Measurements from ENCODE around the gene ATP5IF1.
A peak's percentile ranks its signal among the peaks of the same experiment; 100 is the strongest.

Gene ATP5IF1

DNA sequence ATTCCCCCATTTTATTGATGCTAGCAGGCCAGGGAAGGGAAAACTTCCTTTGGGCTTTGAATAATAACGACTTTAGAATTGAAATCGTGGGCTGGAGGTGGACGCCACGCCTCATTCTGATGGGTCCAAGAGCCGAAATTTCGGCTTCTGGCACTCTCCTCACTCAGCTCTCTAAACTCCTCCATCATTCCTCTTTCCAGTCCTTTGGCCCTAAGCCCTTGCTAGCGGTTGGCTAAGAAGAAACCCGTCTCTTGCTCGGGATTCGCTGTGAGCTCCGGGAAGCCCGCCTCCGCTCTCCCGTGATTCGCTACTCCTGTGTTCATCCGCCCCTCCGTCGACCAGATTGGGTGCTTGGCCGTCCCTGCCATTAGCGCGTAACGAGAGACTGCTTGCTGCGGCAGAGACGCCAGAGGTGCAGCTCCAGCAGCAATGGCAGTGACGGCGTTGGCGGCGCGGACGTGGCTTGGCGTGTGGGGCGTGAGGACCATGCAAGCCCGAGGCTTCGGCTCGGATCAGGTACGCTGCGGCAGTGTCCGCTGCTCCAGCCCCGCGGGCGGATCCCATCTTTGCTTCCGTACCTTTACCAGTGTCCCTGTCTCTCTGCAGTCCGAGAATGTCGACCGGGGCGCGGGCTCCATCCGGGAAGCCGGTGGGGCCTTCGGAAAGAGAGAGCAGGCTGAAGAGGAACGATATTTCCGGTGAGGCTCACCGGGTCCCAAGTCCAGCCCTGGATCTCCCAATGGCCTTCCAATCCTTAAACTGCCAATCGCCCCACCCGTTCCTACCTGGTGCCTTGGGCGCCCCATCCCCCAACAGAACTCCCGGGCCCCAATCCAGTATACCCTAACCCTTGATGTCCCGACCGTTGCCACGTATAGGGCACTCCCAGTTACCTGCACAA lies at the start of gene ATP5IF1:
TSS of gene ATP5IF1 (plus strand) at position 370 of the 901 bp plus-strand sequence. CDS start at position 430, 60 bp downstream.
- peak; percentile 76 for DNase-seq (ENCODE audit: low read depth)

DNA sequence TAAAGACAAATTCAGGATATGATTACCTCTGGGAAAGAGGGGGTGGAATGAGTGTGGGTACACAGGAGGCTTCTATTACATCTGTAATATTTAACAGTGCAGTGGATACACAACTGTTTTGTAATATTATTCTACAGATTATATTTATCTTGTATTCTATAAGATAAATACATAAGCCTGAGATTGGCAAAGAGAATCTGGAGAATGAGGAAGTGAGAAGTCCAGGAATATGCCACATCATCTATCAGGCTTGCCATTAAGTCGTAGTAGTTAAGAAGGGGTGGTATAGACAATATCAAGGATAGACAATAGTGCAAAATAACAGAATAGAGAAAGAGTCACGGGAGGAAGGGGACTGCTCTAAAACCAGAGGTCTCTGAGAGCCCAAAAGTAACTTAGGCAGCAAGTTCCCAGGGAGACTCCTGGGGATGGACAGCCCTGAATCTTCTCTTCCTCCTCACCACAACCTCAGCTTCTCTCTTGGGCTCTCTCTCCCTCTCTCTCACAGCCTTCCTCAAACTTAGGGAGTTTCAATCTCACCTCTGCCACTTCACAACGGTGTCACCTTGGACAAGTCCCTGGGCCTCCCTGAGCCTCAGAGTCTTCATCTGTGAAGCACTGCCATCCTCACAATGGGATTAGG lies 45.5 kb upstream of the ATP5IF1 start:
- DNase-seq (ENCODE audit: low read depth): no peak

DNA sequence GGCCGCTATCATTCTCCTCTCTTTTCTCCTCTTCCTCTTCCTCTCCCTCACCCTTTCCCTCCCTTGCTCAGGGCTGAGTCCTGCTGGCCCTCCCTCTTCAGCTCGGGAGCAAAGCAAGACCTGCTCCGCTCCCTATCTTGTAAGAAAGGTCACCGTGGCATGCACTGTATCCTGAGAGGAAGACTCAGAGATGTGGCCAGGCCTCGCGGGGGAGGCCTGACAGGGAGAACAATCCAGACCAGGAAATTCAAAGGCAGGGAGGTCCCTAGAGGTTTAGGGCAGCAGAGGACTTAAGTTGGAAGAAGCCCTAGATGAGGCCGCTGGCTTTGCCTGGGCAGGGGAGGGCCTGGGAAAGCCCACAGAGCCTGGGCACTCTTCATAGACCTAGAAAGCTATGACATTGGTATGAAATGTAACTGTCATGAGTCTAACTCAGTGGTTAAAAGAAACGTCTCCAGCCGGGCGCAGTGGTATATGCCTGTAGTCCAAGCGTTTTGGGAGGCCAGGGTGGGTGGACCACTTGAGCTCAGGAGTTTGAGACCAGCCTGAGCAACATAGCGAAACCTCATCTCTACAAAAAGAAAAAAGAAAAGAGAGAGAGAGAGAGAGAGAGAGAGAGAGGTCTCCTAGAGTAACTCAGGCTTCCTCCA lies 44.8 kb upstream of the ATP5IF1 start:
- no peak for DNase-seq (ENCODE audit: low read depth)

GRCh38 chr1:28193701-28194161 lies 42.2 kb upstream of the ATP5IF1 start:
- no peak for DNase-seq (ENCODE audit: low read depth)

- no peak for DNase-seq (ENCODE audit: low read depth)
Observed at GRCh38 chr1:28194326-28195035, 41.4 kb upstream of the ATP5IF1 start.

GRCh38 chr1:28195780-28196179 lies 40.1 kb upstream of the ATP5IF1 start:
- no peak for DNase-seq (ENCODE audit: low read depth)

GRCh38 chr1:28196330-28196729 lies 39.6 kb upstream of the ATP5IF1 start:
- no peak for DNase-seq (ENCODE audit: low read depth)

DNA sequence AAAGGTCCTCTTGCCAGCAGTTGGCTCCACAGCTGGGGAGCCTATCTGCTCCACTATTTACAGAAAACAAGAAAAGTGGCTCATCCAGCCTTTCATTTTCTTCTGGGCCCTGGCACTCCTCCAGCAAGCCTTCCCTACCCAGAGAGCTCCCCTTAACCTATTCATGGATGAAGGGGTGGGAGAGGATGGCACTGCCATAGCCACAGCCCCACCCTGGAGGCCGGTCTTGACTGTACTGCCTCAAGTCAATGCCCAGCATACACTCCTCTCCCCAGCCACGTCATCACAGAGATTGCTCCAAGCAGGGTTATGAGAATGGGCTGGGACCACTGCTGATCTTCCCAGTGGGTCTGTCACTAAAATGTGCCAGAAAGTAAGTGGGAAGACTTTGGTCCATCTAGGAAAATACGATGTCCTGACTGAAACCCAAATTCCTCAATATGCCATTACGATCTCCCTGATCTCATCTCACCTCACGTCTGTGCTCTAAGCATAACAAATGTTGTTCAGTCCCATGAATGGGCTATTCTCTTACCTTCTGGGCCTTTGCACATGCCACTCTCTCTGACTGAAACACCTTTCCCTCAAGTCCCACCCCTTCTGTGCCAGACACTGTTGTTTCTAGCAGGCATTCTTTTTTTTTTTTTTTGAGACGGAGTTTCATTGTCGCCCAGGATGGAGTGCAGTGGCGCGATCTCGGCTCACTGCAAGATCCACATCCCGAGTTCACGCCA lies 38.1 kb upstream of the ATP5IF1 start:
- DNase-seq (ENCODE audit: low read depth): no peak

- DNase-seq (ENCODE audit: low read depth): peak; percentile 30
Observed at GRCh38 chr1:28199328-28200233, 36.3 kb upstream of the ATP5IF1 start.

- DNase-seq (ENCODE audit: low read depth): no peak
Observed at GRCh38 chr1:28200234-28200873, 35.6 kb upstream of the ATP5IF1 start.

DNA sequence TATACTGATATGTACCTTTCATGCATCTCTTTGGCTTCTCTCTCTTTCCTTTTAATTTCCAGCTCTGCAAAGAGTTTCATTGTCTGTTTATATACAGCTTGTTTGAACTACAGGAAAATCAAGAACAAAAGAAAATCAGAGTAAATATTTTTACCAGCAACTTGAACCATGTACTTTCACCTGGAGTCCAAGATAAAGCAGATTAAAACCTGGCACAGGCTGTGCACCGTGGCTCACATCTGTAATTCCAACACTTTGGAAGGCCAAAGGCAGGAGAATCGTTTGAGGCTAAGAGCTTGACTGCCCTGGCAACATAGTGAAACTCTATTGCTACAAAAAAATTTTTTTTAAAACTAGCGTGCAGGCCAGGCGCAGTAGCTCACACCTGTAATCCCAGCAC lies 30.7 kb upstream of the ATP5IF1 start:
- no peak for DNase-seq (ENCODE audit: low read depth)

DNA sequence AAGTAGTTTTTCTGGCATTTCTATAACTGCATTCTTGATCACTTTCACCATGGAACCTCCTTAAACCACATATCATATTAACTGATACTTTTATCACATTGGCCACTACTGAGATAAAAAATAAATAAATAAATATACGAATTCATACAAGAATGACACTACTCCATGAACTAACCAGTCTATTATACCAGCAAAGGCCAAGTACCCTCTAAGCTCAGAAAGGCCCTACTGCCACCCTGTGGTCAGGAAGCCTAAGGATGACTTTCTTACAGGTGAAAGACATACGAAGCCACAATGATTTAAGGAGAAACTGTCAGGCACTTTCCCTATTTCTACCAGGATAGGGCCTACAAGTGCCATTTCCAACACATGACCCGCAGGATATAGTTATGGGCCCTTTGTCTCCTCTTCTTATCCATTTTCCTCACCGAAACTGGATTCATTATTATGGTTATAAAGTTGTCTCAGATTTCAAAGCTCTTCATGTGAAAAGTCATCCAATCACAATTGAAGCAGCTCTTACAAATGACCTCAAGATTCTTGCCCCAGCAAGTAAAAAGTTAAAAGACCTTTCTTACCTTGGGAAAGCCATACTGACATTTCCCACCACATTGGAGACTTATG lies 27.0 kb upstream of the ATP5IF1 start:
- no peak for DNase-seq (ENCODE audit: low read depth)

- no peak for DNase-seq (ENCODE audit: low read depth)
Observed at GRCh38 chr1:28209700-28210099, 26.2 kb upstream of the ATP5IF1 start.

- no peak for DNase-seq (ENCODE audit: low read depth)
Observed at GRCh38 chr1:28213315-28213714, 22.6 kb upstream of the ATP5IF1 start.

DNA sequence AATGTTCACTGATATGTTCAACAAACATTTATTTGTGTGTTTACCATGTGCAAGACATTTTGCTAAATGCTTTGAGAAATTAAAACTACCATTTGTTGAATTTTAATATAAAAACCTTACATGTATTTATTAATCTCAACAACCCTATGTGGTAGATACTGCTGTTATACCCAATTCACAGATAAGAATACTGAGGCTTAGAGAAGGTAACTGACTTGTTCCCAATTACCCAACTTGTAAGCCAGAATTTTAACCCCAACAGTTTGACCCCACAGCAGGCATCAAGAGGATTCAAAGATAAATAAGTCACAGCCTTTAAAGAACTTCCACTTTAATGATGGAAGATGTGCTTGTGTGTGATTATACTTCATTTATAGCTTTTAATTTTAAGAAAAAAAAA lies 6.8 kb upstream of the ATP5IF1 start:
- no peak for DNase-seq (ENCODE audit: low read depth)

GRCh38 chr1:28229996-28230395 lies 5.9 kb upstream of the ATP5IF1 start:
- DNase-seq (ENCODE audit: low read depth): no peak

- peak; percentile 88 for DNase-seq (ENCODE audit: low read depth)
Observed at GRCh38 chr1:28232558-28233263, 3.2 kb upstream of the ATP5IF1 start, which contains the start of gene DNAJC8. Gene DNAJC8, minus strand, starts transcription at chr1:28233029. Its CDS starts 31 bp downstream, at chr1:28232998.

DNA sequence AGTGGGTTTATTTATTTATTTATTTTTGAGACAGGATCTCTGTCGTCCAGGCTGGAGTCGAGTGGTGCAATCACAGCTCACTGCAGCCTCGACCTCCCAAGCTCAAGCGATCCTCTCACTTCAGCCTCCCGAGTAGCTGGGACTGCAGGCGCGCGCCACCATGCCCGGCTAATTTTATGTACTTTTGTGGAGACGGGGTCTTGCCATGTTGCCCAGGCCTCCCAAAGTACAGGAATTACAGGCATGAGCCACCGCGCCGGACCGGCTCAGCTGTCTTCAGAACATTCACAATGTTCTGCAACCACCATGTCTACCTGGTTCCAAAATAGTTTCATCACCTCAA lies 2.7 kb upstream of the ATP5IF1 start:
- no peak for DNase-seq (ENCODE audit: low read depth)

Data from stimulated activated CD8-positive, alpha-beta memory T cell treated with anti-CD3 and anti-CD28 coated beads, Interleukin-15, amount 100 ng/mL, for 24 hours (primary cell).